Jurkat, Clone E6-1 (cell line): ENCODE measurements around the gene KSR1.
"Not testable (repeated sequence)": the region's sequence is repeated elsewhere in the genome, so short reads cannot be mapped to it uniquely, and the experiment has no call there.

ENCODE experiments used
- DNase-seq: peaks from one replicate; pipeline ENCODE4 v3.0.0-alpha.2; 2011; ENCODE audit warnings: low read depth, low spot score
- H3K4me3 ChIP-seq: 2 replicates; pipeline ENCODE4 v1.5.1; 2011; ENCODE audit warnings: mild to moderate bottlenecking, low read length, control low read depth, moderate library complexity

The KSR1 gene

GRCh38 chr17:27485716-27486495, 29.7 kb downstream of the KSR1 start:
- DNase-seq = no peak
- H3K4me3 ChIP-seq = no peak overlapping the region

DNA sequence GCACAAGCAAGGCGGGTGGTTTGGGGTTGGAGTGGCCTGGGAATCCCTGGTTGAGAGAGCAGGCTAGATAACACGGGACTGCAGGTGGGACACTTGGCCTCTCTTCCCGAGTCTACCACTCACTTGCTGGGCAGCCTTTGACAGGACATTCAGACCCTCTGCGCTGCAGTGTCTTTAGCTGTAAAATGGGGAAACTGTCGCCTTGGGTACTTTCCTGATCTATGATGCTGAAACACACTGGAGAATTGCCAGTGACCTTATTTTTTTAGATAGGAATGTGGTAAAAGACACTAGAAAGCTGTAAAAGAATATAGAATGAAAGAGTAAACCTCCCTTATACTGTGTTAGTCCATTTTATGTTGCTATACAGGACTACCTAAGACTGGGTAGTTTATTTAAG, 30.5 kb downstream of the KSR1 start:
- DNase-seq = no peak

DNA sequence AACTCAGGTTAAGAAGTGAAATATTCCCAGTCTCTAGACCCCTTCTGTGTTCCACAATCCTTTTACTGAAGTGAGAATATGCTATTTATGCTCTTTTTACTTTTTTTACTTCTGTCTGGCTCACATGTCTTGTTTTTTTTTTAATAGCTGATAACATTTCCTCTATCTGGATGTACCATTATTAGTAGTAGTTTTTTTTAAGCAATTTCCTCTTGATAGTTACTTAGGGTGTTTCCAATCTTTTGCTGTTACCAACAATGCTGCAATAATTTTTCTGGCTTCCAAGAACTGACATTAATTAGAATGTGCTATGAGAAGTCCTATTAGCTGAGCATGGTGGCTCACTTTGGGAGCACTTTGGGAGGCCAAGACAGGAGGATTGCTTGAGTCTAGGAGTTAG, 32.0 kb downstream of the KSR1 start:
- H3K4me3 ChIP-seq = no peak overlapping the region

More for the DNA sequence above, 30.5 kb downstream of the KSR1 start:
- H3K4me3 ChIP-seq = no peak overlapping the region

GRCh38 chr17:27489045-27489715, 32.9 kb downstream of the KSR1 start:
- no peak for DNase-seq
- no peak overlapping the region for H3K4me3 ChIP-seq

More for the DNA sequence above, 32.0 kb downstream of the KSR1 start:
- DNase-seq = no peak

DNA sequence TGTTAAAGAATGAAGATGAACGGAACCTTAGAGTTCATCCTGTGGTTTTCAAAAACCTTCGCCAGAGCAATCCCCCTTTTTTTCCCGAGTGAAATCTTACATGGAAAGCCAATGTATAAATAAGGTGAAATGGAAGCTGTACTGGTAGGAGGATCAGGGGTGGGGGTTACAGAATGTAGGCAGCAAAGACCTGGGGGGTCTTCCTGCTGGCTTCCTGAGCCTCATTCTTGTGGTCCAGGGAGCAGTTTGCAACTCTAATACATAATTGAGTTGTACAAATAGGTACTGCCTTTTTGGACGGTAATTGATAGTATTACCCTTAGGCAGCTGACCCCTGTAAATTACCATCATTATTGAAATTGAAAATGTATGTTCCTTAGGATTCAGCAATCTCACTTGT, 34.1 kb downstream of the KSR1 start:
- DNase-seq = no peak
- no peak overlapping the region for H3K4me3 ChIP-seq

DNA sequence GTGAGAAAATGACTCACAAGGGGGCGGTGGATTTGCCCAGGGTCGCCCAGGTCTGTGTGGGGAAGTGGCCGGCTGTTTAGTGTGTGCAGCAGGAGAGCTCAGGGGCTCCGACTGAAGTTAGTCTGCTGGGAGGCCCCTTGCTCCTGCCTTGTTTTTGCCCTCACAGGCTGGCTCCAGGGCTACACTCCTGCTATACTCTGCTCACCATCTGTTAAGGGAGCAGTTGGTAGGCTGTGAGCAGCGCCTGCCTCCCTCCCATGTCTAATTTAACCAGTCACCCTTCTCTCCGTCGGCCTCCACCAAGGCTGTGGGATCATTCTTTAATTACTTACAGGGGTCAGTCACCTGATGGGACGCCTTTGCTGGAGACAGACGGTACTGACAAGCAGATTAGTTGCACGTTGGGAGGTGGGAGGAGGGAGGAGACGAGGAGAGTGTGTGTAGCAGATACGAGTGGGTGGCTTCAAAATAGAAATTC, 35.5 kb downstream of the KSR1 start:
- DNase-seq = no peak
- no peak overlapping the region for H3K4me3 ChIP-seq

- DNase-seq = no peak
- H3K4me3 ChIP-seq = no peak overlapping the region
These were observed 36.2 kb downstream of the KSR1 start for GRCh38 chr17:27492470-27492869.

GRCh38 chr17:27493088-27493487, 36.8 kb downstream of the KSR1 start:
- H3K4me3 ChIP-seq = no peak overlapping the region
- DNase-seq = no peak

DNA sequence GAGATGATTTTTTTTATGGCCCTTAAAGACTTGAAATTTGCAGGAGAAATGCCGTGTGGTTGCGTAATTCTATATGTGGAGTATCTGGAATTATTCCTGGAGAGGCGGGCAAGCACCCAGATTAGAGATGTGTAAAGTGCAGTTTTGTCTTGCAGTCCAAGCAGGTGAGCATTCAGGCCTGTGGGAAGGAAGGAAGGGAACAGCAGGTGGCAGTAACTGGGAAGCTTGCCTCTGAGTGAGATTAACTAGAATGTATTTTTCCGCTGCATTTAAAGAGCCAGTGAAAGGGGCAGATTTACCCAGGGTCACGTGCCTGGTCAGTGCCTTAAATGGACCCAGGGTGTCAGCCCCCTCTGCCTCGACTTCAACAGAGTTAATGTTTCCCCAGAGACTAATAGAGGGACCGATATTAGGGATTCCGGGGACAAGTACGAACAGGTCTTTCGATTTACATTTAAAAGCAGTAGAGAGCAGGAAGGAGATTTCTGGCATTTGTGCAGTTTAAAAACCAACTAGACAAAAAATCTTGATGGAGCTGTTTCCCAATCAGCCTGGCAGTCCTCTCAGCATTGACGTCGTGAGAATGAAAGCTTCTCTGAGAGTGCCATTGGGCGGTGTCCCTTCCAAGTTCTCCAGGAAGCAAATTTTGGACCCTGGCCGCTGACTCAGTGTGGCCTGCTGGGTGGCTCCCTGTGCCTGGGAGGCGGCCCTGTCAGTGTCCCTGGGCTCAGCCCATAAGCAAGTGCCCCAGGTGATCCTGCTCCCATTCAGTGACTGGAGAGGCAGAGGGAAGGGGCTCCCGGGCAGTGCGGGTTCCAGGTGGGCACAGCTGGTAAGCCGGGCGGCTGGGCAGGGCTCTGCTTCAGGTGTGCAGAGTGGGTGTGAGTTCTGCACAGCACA, 38.2 kb downstream of the KSR1 start:
- H3K4me3 ChIP-seq = no peak overlapping the region
- no peak for DNase-seq

- H3K4me3 ChIP-seq = no peak overlapping the region
- no peak for DNase-seq
These were observed 39.2 kb downstream of the KSR1 start for GRCh38 chr17:27495460-27495859.

DNA sequence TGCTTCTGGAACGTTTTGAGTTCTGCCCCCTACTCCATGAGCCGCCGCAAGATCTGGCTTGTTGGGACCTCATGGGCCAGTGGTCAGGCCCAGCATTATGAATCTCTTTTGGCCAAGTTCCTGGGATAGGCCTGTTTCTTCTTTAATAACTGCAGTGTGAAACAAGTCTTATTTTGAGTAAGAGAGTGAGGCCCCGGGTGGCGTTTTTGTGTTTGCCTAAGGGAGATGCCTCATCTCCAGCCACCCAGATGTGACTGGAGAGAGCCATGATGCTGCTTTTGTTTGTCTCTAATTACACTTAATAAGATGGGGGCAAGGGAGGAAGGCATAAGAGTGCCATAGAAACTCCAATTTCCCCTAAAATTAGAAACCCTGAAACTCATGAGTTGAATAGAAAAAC, 39.8 kb downstream of the KSR1 start:
- H3K4me3 ChIP-seq = no peak overlapping the region
- no peak for DNase-seq

- no peak overlapping the region for H3K4me3 ChIP-seq
- no peak for DNase-seq
These were observed 40.2 kb downstream of the KSR1 start for GRCh38 chr17:27496437-27496943.

- H3K4me3 ChIP-seq = no peak overlapping the region
- DNase-seq = no peak
These were observed 40.7 kb downstream of the KSR1 start for GRCh38 chr17:27496971-27497370.

DNA sequence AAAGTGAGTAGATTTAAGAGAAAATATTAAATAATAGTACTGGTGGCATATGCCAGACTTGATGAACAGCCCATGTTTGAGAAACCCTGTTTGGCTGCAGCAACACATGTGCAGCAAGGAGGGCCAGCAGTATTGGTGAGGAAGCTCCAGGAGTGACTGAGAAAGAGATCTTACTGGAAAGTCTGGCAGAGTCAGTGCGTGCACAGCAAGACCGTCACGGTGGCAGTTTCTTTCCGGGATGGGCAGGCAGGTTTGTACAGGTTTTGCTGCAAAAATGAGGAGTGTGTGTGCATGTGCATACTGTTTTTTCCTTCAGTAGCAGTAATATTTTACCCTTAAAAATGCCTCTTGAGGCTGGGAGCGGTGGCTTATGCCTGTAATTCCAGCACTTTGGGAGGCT, 41.4 kb downstream of the KSR1 start:
- no peak for DNase-seq
- no peak overlapping the region for H3K4me3 ChIP-seq

- no peak for DNase-seq
- no peak overlapping the region for H3K4me3 ChIP-seq
These were observed 42.5 kb downstream of the KSR1 start for GRCh38 chr17:27498615-27499309.

DNA sequence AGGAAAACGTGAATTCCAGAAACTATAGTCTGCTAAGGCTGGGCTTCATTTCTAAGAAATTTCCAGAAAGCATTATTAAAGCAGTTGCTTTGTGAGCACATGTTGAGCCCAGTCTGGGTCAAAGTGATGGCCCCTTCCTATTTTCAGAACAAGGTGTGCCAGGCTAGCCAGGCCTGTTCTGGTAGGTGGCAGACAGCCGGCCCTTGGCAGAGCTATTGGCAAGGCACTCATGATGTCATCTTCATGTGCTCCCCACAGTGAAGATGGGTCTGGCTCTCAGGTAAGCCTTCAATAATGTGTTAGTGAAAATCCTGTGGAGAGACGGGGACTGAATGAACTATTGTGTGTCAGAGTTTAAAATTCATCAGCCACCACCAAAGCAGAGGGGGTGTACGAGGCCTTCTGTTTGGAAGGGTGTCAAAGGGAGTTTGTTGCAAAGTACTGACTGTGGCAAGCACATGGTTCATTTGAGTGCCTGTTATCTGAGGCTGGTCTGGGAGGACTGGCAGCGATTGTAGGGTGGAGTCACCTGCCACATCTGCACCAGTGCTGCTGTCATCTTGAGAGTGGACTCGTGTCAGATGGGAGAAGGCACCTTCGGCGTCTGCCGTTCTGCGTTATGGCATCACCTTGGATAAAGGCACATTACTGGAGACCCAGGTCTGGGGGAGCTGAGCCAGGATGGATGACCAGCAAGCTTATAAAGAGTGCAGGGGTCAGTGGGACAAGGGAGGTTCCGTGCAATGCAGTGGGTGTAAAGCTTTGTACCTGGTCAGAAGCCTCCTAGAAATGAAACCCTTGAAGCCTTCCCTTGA, 43.4 kb downstream of the KSR1 start:
- H3K4me3 ChIP-seq = no peak overlapping the region
- DNase-seq = no peak

DNA sequence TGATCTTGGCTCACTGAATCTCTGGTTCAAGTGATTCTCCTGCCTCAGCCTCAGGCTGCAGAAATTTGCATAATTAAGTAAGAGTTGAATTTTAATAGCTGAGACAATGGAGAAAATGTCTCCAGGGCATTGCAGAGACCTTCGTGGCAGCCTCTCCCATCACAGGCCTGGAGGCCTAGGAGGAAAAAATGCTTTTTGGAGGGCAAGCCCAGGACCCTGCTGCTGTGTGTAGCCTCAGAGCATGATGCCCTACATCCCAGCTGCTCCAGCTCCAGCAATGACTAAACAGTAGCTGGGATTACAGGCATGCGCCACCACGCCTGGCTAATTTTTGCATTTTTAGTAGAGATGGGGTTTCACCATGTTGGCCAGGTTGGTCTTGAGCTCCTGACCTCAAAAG, 45.1 kb downstream of the KSR1 start:
- DNase-seq, H3K4me3 ChIP-seq: not testable (repeated sequence)
